HG03457 (cell line): Measurements from ENCODE around the gene ERP44.
"Not testable (repeated sequence)": the region's sequence is repeated elsewhere in the genome, so short reads cannot be mapped to it uniquely, and the experiment has no call there.

Source experiments
- ATAC-seq: cut with Tn5 transposase; IDR thresholded peaks from one replicate; pipeline ENCODE4 v1.9.1; 2021; ENCODE audit warnings: moderate number of reproducible peaks; ENCODE audit not compliant: unreplicated experiment

Gene ERP44

DNA sequence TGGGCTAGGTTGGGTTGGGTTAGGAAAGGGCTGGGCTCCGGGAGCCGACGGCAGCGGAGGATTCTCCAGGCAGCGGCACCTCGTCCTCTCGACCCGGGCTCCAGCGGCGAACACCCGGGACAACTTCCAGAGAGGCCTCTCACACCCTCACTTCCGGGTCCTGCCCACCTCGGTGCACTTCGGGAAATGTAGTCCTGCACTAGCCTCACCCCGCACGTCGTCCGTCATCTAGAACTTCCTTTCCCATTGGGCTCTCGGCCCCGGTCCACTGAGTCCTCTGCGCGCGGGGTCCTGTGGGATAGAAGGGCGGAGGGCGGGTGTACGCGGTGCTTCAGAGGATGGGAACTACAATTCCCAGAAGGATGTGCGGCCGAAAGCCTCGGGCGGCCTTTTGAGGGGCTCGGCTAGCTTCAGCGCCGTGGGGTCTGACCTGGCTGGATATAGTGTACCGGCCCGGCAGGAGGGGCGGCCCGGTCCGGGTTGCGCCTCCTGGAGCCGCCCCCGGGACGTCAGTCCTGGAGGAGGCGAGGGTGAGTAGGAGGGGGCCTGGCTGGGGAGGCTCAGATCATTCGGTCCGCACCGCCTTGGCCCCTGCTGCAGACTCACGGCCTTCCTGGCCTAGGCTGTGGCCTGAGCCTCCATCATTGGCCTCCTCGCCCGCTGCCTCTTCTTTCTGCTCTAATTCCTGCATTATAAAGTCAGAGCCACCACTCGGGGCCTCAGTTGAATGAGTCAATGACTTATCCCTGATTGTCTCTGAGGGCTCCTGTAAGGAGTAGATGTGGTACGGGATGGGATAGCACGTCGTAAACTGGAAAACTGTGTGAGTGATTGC, at the start of gene ERP44, which contains the start of gene INVS:
Gene ERP44 (minus strand): TSS at position 114 of the 835 bp plus-strand sequence. CDS start 160 bp downstream, outside the sequence.
Gene INVS (plus strand): TSS at position 357 of the 835 bp plus-strand sequence. CDS start 5,279 bp downstream, outside the sequence.
- ATAC-seq, result peak; percentile 97

- ATAC-seq, result not testable (repeated sequence)
Observed at GRCh38 chr9:100145976-100146375, 47.2 kb upstream of the ERP44 start.

DNA sequence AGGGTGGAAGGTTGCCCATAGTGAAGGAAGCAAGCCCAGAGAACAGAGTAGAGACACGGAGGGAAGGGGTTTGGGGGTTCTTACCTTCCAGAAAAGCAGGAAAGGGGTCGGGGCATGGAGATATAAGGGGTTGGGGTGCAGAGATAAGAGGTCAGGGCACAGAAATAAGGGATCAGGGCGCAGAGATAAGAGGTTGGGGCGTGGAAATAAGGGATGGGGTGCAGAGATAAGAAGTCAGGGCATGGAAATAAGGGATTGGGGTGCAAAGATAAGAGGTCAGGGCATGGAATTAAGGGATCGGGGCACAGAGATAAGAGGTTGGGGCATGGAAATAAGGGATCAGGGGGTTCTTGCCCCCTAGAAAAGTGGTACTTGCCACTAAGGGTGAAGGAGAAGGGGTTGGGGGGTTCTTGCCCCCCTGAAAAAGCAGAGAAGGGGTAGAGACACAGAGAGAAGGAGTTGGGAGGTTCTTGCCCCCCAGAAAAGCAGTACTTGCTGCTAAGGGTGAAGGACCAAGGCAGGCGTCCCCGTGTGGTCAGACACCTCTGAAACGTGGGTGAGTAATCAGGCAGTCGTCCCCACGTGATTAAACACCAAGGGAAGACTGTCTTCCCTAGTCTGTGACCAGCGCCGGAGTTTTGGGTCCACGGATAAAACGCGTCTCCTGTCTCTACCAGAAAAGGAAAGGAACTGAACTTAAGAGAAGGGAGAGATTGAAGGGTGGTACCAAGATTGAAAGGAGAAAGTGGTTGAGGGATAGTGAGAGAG, 46.6 kb upstream of the ERP44 start:
- ATAC-seq, result not testable (repeated sequence)

DNA sequence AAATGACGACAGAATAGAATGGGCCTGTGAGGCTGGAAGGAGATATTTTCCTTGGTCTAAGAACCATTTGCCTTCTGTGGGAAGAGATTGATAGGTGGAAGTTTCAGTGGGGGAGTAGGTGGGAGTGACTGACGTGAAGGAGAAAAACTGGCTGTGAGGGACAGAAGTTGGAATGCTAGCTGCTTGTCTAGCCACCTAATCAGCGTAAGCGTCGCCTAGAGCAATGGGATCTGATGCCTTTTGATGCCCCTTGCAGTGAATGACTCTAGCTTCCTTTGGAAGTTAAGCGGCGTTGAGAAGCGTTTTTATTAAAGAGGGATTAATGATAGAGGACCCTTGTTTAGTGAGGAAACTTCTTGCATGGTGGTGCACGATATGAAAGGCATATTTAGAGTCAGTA, 43.1 kb upstream of the ERP44 start:
- ATAC-seq, result not testable (repeated sequence)

- ATAC-seq, result not testable (repeated sequence)
Observed at GRCh38 chr9:100140303-100140702, 41.5 kb upstream of the ERP44 start.

DNA sequence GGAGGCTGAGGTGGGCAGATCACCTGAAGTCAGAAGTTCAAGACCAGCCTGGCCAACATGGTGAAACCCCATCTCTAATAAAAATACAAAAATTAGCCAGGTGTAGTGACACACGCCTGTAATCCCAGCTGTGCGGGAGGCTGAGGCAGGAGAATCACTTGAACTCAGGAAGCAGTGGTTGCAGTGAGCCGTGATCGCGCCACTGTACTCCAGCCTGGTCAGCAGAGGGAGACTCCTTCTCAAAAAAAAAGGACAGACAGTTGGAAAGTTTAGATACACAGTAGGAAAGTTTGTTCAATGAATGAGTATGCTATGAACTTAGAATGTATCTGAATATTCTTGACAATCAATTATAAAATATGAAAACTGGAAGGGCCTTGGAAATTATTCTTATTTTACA, 38.0 kb upstream of the ERP44 start:
- ATAC-seq, result not testable (repeated sequence)

DNA sequence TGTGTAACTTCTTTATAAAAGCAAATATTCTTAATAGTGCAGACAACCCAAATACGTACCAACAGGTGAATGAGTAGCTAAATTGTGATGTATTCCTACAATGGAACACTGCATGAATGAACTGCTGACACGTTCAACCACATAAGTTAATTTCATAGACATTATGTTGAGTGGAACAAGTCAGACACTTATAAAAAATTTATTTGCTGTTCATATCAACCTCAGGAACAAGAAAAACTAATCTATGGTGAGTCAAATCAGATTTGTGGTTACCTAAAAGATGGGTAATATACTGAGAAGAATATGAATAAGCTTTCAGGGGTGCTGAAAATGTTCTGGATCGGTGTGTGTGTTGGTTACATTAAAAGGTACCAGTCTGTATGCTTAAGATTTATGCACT, 35.9 kb upstream of the ERP44 start:
- ATAC-seq, result no peak

GRCh38 chr9:100131875-100132430, 33.2 kb upstream of the ERP44 start:
- ATAC-seq, result no peak

- no peak for ATAC-seq
Observed at GRCh38 chr9:100131216-100131615, 32.4 kb upstream of the ERP44 start.

- no peak for ATAC-seq
Observed at GRCh38 chr9:100129772-100130171, 31.0 kb upstream of the ERP44 start.

DNA sequence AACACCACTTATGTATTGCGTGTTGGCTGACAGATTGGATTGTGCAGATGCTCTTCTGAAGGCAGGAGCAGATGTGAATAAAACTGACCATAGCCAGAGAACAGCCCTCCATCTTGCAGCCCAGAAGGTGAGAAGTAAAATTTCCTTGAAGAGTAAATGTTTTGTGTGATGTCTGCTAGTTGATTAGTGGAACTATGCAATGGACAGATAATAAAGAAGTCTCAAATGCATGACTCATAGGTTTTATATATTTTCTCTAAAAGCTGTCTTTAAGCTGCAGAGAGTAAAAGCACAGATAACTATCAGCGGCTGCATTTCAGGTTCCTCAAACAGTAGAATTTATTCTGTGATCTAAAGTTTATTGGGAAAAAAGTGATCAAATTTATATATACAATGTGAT, 27.6 kb upstream of the ERP44 start:
- no peak for ATAC-seq

DNA sequence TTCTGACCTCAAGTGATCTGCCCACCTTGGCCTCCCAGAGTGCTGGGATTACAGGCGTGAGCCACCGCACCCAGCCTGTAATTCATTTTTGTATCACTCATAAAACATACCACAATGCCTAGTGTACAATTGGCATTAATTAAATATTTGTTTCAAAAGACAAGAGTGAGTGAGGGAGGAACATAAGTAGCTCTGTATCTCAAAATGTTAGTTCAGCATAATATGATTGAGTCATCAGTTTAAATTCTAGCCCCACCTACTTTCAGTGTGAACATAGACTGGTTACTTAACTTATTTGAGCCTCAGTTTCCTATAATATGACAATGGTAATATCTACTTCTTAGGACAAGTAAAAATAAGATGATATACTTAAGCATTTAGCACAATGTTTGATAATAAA, 27.1 kb upstream of the ERP44 start:
- ATAC-seq, result no peak

GRCh38 chr9:100125236-100125635, 26.4 kb upstream of the ERP44 start:
- no peak for ATAC-seq

DNA sequence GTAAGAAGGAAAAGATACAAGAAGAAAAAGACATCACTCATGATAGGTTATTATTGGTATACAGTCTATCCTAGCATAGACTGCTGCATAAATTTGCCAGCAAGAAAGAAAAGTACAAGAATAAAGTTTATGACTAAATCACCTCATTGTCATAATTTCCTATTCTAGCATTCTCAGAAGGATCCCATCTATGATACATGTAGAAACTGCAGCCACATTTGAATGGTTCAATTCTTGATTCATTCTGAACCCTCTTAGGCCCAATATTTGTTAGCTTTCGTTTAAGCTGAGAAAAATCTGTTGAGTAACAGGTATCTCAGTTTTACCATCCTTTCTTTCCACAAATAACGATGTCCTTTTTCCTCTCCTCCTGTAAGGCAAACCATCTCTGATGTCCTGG, 21.5 kb upstream of the ERP44 start:
- no peak for ATAC-seq

DNA sequence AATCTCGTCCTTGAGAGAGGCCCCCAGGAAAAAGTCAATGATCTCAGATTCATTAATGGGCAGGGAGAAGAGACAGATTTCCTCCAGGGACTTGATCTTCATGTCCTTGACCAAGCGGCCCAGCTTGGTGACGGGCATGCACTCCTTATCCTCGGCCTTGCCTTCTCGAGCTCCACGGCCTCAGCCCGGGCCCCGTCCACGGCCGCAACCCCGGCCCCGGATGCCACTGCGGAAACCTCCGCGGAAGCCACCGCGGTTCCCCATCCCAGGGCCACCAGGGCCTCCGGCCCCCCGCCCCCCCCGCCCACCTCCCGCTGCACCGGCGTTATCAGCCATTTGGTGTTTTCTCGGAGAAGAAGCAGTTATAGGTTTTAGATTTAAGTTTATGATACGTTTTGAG, 18.5 kb upstream of the ERP44 start:
- no peak for ATAC-seq

DNA sequence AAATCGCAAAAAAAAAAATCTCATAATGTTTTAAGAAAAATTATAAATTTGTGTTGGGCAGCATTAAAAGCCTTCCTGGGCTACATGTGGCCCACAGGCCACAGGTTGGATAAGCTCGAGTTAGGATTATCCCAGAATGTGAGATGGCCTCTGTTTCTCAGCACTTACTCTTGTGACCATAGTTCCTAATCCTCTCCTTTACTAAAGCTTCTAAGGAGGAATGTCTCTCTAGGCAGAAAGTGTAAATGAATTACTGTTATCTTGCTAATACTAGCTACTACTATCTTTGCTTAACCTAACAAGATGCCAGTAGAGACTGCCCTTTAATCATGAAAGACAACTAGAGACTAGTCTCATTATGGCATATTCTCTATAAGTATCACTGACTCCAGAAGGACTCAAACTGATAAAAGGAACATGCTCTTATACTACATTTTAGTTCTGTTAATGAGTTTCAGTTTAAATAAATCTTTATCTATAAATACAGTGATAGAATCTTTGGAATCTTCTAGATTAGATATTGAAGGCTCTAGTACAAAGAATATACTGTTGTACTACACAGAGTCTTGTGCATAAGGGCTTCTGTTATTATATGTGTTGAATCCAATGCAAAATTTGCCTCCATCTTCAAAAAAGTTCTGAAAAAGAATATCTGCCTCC, 14.0 kb upstream of the ERP44 start:
- no peak for ATAC-seq

DNA sequence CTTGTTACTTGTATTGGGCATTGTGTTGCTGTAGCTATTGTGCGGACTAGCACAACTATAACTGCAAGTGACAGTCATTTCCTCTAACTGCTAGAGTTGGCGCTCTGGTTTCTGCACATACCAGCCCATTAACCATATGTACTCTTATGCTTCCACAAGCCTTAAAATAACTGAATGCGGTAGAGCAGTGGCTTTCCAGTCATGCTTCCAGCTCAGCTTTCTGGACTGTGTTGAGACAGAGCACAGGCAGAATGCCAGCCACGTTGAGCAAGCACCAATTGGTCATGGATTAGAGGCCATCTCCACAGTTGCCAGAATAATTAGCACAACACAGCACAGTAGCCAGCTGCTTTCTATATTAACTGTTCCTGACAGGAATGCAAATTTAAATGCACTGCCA, 12.4 kb upstream of the ERP44 start:
- no peak for ATAC-seq

DNA sequence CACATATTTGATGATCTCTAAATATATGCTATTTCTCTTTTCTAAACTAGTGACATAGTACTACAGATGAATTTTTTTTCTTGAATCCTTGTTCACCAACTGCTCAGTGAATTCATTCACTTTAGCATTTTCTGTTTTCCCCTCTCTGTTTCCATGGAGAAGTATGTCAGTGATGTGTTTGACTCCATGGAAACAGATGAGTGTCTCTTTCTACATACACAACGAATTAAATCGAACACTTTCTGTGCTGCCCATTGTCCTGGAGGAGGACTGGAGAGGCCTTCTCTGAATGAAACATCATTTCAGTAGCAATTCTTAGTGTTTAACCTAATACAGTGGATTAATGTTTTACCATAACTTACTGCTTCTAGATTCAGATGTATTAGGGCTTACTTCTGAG, 9.8 kb upstream of the ERP44 start:
- ATAC-seq, result no peak

DNA sequence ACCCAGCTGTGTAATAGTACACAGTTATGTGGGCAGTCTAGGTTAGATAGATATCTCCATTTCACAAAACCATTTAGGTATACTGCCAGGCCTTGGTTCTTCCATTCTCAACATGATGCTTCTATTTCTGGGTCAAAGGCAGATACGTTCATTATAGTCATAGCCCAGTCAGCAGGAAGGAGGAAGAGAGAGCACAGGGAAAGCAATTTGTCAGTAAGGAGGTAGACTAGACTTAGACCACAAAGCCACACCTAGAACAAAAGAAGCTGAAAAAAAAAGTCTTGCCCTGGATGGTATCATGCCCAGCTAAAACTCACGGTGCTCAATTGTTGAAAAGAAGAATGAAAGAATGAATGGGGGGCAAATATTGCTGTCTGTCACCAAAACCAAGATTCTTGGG, 7.8 kb upstream of the ERP44 start:
- ATAC-seq, result no peak

DNA sequence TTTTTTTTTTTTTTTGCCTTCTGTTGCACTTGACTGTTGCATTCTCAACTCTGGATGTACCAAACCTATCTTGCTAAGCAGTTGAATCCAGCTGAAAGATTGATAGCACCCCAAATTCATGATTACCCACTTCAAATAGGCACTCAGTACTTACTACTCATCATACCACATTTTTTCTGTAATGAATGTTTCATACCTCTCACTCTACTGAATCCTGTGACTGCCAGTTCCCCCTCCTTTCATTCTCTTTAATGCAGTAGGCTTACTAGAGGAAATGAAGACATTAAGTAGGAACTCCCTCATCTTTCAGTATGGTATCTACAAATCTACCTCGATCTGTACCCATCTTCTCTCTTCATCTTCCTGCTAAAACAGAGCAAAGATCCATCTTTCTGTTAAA, 7.1 kb upstream of the ERP44 start:
- ATAC-seq, result no peak

DNA sequence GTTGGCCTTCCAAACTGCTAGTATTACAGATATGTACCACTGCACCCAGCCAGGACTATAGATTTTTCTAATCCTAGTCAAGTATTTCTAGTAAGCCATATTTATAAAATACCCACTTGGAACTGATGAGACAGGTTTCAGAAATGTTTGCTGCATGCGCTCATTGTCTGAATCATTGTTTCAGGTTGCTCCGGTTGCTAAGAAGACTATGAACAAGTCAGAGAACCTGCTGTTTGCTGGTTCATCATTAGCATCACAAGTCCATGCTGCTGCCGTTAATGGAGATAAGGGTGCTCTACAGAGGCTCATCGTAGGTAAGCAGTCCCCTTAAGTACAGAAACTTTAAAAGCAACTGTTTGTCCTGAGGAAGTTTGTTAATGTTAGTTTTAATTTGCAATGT, 5.5 kb upstream of the ERP44 start:
- ATAC-seq, result no peak
